Thyroid gland (tissue), 4 donors: Measurements from ENCODE around the gene ARMC5. TPM values are rescaled to one million over a fixed set of nuclear protein-coding genes. Genes with fewer than 3 reads are reported as not detected.

Experiments
- DNase-seq, 2 donors: peaks; one replicate each; pipeline ENCODE4 v3.0.0-alpha.2; 2019
- H3K27ac ChIP-seq, 3 donors: fragments of 200-600 bp; sonication (generic); 1 replicate in 2 of 3; 2 replicates in 1 of 3; pipeline ENCODE4 v1.5.1; 2016 to 2019; ENCODE audit warnings: mild to moderate bottlenecking in 1 of 3, moderate library complexity in 1 of 3
- H3K27me3 ChIP-seq: fragments of 200-600 bp; sonication (generic); one replicate; pipeline ENCODE4 v1.5.1; 2019
- H3K36me3 ChIP-seq, 2 donors: fragments of 200-600 bp; sonication (generic); one replicate each; pipeline ENCODE4 v1.5.1; 2016 to 2019
- H3K4me1 ChIP-seq, 2 donors: fragments of 200-600 bp; sonication (generic); one replicate each; pipeline ENCODE4 v1.5.1; 2017 to 2019
- H3K4me3 ChIP-seq, 3 donors: fragments of 200-600 bp; sonication (generic); replicated peaks in 1 of 3; 1 replicate in 2 of 3; 2 replicates in 1 of 3; pipeline ENCODE4 v1.5.1; 2016; ENCODE audit warnings: mild to moderate bottlenecking in 1 of 3
- H3K9me3 ChIP-seq: fragments of 200-600 bp; sonication (generic); one replicate; pipeline ENCODE4 v1.5.1; 2017
- POLR2A ChIP-seq, 2 donors: fragments of 450-650 bp; IDR thresholded peaks; one replicate each; pipeline ENCODE4 v1.6.1; 2017; ENCODE audit warnings: antibody characterized with exemption in 2 of 2, mild to moderate bottlenecking in 2 of 2, moderate library complexity in 1 of 2
- intact Hi-C: fragments of 100-400 bp; cut with DNase I; formaldehyde crosslinking; loops from one replicate; pipeline ENCODE4 v1.15.1; 2023
- total RNA-seq, 4 donors: library from RNA; depleted of rRNA; stranded (reverse); fragments of >200 nt; gene quantifications; one replicate each; pipeline ENCODE4 v1.2.3, GENCODE V29; 2016
- TF ChIP-seq, protein P1 (sequence below), 6 experiments: fragments of 200-600 bp in 3 of 6; fragments of 450-650 bp in 3 of 6; sonication (generic) in 3 of 6; IDR thresholded peaks; one replicate each; pipeline ENCODE4 v1.5.1; 2016 to 2019; ENCODE audit warnings: antibody characterized with exemption in 6 of 6, mild to moderate bottlenecking in 2 of 6, inconsistent platforms in 1 of 6, moderate library complexity in 1 of 6

ARMC5 gene
- total RNA-seq, 4 donors from 2014 or later, result 13.2 to 18.0 (median 15.3) TPM

GRCh38 chr16:31513884-31514283, 54.6 kb downstream of the ARMC5 start:
- intact Hi-C loops, result no loop called here
- no peak for DNase-seq
- Histone ChIP-seq H3K27ac (no peak overlapping the region), H3K4me3 (no peak overlapping the region), H3K27me3 (no peaks in the 10 kb centered on the region), H3K4me1 (peaks cover 8 to 12% of the 10 kb centered on the region in 2 donors), H3K9me3 (no peaks in the 10 kb centered on the region), H3K36me3 (no peaks in the 10 kb centered on the region)
- TF ChIP-seq, protein P1, sequence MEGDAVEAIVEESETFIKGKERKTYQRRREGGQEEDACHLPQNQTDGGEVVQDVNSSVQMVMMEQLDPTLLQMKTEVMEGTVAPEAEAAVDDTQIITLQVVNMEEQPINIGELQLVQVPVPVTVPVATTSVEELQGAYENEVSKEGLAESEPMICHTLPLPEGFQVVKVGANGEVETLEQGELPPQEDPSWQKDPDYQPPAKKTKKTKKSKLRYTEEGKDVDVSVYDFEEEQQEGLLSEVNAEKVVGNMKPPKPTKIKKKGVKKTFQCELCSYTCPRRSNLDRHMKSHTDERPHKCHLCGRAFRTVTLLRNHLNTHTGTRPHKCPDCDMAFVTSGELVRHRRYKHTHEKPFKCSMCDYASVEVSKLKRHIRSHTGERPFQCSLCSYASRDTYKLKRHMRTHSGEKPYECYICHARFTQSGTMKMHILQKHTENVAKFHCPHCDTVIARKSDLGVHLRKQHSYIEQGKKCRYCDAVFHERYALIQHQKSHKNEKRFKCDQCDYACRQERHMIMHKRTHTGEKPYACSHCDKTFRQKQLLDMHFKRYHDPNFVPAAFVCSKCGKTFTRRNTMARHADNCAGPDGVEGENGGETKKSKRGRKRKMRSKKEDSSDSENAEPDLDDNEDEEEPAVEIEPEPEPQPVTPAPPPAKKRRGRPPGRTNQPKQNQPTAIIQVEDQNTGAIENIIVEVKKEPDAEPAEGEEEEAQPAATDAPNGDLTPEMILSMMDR (IDR thresholded peaks at IDR 0.05), result no peak
- no peak for TF ChIP-seq POLR2A (IDR thresholded peaks at IDR 0.05)

Other genes starting within 250 kb of the ARMC5 start
- gene TRIM72, start 245.4 kb upstream of the ARMC5 start, total RNA-seq, result under 1 TPM in 2 of 4 donors, not detected in 2; under 0.01 to 0.11 TPM
- gene PYDC1, start 242.4 kb upstream of the ARMC5 start, total RNA-seq, result not detected
- 1 to 10 TPM; 2.8 to 5.0 (median 4.0) TPM for gene ITGAM, start 199.5 kb upstream of the ARMC5 start, total RNA-seq
- gene ITGAX, start 104.3 kb upstream of the ARMC5 start, total RNA-seq, result 1 to 10 TPM in 3 of 4 donors, under 1 TPM in 1; 0.11 to 3.2 (median 2.2) TPM
- not detected for gene ITGAD, start 66.2 kb upstream of the ARMC5 start, total RNA-seq
- gene COX6A2, start 31.1 kb upstream of the ARMC5 start, total RNA-seq, result not detected
- gene ZNF843, start 16.7 kb upstream of the ARMC5 start, total RNA-seq, result 1 to 10 TPM in 3 of 4 donors, under 1 TPM in 1; 0.40 to 1.8 (median 1.5) TPM
- gene TGFB1I1, start 12.7 kb downstream of the ARMC5 start, total RNA-seq, result 10 to 100 TPM; 11.0 to 23.5 (median 20.0) TPM
- under 1 TPM in 1 of 4 donors, not detected in 3; 0.33 TPM for gene SLC5A2, start 23.6 kb downstream of the ARMC5 start, total RNA-seq
- 100 to 1,000 TPM in 3 of 4 donors, 10 to 100 TPM in 1; 77.8 to 136 (median 129) TPM for gene RUSF1, start 48.9 kb downstream of the ARMC5 start, total RNA-seq
- gene AHSP, start 68.4 kb downstream of the ARMC5 start, total RNA-seq, result not detected